HT1080 (cell line): ENCODE results near the gene GPN2. TPM values are rescaled to one million over a fixed set of nuclear protein-coding genes. Genes with fewer than 3 reads are reported as not detected.
"Not testable (repeated sequence)": the region's sequence is repeated elsewhere in the genome, so short reads cannot be mapped to it uniquely, and the experiment has no call there.

ENCODE experiments used
- DNase-seq: peaks from one replicate; pipeline ENCODE4 v3.0.0-alpha.2; 2015; ENCODE audit warnings: low read depth
- total RNA-seq: library from RNA; depleted of rRNA; stranded (reverse); fragments of >200 nt; shearing (Covaris generic); gene quantifications from 2 replicates; pipeline ENCODE4 v1.2.3, GENCODE V29; 2014

The GPN2 gene
- total RNA-seq, 1 experiment from 2014 or later: 33.6 TPM

DNA sequence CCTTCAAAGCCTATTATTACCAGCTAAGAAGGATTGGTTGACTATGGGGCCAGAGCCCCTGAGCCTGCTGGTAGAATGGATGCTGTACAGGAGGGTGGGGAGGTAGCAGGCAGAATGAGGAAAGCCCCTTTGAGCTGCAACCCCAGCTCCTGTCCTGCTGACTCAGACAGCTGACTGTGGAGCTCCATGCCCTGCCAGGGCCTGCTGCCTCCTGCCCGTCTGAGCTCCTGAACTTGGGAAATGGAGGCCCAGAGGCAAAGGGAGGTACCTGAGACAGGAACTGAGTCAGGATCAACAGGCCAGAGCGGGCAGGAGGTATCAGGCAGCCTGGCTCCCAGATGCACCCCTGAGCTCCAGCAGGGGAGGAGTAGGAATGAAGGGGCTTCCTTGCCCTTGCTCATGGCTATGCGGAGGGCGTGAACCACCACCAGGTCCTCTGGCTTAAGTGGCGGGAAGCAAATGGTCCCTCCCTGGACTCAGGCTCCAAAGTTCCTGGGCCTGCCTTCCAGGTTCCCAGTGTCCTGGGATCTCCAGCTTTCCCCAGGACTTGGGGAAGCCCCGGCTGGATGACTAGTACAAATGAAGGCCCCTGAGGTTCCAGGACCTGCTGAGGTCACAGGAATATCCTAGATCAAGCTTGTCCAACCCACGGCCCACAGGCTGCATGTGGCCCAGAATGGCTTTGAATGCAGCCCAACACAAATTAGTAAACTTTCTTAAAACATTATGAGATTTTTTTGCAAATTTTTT is 31.0 kb downstream of the GPN2 start:
- DNase-seq: peak; percentile 26

DNA sequence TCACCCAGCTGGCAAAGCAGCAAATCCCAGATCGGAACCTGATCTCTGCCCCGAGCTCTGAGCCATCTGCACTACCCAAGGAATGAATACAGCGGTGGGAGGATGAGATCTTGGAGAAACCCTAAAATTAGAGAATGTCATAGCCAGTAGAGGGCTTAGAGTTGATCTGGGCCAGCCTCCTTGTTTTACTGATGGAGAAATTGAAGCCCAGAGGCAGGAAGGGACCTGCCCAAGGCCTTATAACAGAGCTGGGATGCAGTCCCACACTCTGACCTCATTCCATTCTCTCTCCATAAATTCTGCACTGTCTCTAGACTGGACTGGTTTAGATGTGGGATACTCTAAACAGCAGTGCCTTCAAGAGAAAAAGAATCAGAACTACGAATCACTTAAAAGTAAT is 31.9 kb downstream of the GPN2 start:
- DNase-seq: no peak

DNA sequence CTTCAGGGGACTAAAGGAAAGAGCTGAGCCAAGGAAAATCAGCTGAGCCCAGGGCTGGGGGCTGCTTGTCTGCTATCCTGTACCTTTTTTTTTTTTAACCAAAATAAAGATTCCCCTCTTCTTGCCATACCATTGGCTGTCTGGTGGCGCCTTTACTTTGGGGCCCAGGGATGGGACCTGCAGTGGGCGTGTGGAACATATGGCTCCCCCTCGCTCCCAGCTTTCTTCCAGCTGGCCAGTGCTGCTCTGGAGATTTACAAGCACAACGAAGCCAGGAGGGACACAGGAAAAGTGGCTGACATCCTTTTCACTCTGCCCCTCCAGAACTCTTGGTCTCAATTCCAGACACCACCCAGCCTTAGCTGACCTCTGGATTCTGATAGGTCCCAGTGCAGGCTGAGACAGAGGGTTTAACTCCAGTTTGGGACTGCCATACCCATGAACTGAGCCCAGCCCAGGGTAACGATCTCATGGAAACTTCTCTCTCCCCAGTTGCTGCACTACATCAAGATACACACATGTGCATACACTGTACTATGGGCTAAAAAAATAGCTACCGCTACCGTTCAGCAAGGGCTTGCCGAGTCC is 32.5 kb downstream of the GPN2 start:
- DNase-seq: no peak

DNA sequence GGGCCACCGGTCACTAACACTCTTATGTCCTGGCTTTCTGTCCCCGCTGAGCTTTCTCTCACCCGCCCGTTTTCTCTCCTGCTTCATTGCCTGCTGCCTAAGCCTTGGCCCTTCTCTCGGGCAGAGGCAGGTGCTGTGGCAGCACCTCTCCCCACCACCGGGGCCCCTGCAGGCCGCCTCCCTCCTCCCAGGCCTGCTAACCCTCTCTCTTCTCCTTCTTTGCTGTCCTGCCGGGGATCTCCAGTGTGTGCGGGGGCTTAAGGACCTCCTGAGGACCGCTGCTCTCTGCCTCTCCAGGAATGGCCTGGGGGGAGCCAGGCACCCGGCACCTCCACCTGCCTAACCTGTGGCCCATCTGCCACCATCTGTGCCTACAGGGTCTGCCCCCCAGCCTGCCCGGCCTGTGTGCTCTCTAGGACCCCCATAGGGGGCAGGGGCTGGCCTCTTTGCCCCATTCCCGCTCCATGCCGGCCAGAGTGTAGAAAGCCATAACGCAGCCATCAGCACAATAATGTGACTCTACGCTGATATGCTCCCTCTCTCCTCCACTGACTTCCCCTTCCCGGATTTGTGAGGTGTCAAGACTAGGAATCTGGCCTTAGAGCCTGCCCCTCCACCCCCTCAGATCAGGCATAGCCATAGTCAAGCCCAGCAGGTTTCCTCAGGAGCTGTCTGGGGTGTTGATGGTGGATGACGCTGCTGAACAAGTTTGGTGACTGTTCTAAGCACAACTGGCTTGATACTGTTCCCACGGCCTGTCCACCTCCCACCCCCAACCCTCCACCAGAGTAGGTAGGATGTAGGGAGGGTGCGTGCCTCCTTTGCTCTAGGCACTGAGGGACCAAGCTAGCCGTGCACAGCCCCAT is 33.2 kb downstream of the GPN2 start:
- DNase-seq: no peak

DNA sequence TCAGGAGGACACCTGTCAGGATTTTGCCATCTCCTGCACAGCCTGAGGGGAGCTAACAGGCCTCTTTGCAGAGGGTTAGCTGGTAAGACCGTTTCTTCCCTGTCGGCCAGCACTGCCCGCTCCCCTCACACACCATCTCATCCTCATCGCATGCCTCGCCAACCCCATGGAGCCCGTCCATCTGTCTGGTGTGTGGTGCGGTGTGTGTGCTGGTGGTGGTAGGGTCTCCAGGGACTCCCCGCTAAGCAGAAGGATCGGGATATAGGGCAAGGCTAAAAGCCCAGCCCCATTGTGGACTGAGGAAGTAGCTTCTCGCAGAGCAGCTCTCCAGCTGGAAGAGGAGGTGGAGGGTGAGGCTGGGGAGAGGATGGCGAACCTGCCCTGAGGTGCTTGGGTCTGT is 33.9 kb downstream of the GPN2 start:
- no peak for DNase-seq

DNA sequence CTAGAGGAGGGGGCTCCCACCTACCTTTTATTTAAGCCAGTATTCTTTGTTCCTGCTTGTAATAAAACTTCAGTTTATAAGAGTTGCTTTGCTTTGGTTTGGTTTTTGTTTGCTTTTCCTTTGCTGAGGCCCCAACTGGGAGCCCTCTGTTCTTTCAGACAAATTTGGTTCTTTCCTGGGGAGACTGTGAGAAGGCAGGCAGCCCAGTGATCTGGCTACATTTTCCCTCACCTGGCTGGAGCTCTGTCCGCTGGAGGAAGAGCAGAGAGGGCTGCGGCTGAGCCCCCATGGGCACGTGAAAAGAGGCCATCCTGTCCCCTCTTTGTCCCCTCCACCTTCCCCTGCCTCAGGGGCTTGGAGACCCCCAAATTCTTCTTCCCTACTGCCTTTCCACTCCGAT is 34.4 kb downstream of the GPN2 start:
- no peak for DNase-seq

DNA sequence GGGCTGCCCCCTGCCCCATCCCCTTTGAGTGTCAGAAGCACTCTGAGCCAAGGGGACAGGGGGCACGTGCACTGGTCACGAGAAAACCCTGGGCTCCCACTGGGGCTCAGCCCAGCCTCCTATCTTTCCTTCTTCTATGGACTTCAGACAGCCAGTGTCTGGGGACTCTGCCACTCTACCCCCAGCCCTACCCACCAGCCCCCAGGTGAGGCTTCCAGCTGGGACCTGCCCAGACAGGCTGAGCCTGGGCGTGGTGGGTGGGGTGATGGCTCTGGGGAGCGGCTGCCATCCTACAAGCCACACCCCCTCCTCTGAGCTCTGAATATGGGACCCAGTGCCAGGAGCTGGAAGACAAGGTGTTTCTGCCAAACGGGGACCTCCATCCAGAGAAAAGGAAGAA is 35.2 kb downstream of the GPN2 start:
- no peak for DNase-seq

DNA sequence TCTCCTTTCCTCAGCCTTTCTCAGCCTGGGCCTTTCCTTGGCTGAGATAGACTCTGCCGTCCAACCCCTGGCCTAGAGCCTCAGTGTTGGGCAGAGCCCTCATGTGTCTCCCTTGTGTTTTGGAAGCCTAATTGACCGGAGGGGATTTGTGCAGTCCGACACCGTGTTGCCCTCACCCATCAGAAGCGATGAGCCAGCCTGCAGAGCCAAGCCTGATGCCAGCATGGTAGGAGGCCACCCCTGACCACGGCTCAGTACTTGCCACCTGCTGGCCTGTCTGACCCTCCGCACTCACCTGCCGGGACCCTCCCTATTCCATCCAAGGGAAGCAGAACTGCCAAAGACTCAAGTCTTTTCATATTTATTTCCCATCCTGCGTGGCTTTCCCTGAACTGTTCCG is 36.5 kb downstream of the GPN2 start:
- no peak for DNase-seq

DNA sequence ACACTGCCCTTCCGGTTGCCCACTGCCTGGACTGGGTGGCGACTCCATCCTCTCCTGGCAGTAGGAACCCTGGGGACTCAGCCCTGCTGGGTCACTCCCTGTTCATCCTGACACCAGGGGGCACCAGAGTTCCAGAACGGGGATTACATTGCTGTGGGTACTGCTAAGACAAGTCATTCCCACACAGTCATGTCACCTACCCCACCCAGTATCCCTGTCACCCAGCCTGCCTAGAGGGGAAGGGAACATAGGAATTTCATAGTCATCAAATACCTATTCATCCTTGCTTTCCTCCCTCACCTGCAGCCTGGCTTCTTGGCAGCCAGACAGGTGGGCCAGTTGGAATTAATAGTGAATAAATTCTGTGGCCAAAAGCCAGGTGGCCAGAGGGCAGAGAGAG is 36.9 kb downstream of the GPN2 start:
- peak; percentile 84 for DNase-seq

DNA sequence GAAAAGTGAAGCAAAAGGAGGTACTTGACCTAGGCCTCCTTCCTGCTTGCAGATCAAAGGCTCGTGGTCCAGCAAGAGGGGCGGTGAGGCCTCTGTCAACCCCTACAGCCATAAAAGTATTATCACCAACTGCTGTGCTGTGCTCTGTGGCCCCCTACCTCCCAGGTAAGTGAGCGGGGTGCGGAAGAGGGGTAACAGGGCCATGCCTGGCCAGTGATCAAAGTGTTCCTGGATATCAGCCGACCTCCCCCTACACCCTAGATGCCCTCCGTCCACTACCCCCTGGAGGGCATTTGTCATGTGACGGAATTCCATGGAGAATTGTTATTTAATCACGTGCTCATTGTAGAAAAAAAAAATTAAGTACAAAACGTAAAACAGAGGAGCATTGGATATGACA is 37.4 kb downstream of the GPN2 start:
- DNase-seq: no peak

DNA sequence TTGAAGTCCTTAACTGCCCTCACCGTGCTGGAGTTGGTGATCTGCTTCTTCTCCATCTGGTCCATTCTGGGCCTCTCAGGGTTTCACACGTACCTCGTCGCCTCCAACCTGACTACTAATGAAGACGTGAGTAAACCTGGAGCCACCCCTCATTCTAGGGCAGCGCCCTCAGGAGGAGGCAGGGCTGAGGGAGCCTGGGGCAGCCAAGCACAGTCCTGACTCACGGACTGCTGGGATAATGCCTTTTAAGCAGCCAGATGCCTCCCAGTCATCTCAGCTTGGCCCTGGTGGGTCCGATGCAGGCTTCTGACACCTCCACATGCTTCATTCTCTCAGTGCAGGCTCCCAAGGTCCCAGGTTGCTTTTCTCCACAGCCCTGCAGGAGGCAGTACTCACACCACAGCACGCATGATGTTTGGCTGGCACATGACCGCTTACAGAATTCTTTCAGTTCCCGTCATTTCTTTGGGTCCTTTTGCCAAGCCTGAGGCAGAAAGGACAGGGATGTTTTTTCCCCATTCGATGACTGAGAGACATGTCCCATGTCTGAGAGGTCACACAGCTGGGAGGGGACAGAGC is 38.9 kb downstream of the GPN2 start:
- no peak for DNase-seq

DNA sequence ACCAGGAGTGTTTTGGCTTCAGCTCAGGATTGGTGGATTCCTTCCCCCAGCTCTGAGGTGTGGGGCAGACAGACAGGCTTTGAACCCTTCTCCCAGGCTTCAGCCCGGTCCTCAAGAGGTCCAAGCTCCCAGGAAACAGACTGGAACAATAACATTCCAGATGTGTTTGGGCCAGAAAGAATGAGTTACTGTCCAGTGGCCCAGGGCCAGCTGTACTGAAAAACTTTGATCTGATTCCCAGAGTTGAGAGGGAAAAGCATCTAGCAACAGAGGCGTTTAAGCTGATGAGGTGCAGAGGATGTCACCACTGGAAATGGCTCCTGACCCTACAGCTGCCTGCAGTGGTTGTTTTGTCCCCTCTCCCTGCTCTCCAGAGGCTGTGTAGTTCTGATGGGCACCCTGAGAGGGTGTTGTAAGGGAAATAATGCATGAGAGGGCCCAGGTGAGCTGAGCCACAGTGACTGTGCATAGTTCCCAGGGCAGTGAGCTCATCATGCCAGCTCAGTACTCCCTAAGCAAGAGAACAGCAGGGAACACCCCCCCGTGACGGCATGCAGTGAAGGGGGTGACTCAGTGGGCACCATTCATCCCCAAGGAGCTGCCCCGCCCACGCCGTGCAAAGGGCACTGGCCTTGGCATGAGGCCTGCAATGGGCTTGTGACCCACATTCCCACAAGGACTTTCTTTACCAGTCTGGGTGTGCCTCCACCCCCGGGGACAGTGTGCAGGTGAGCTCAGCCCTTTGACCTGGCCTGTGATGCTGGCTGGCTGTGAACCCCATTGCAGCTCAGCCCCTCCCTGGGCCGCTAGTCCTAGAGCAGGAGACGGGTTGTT is 40.9 kb downstream of the GPN2 start:
- peak; percentile 97 for DNase-seq

DNA sequence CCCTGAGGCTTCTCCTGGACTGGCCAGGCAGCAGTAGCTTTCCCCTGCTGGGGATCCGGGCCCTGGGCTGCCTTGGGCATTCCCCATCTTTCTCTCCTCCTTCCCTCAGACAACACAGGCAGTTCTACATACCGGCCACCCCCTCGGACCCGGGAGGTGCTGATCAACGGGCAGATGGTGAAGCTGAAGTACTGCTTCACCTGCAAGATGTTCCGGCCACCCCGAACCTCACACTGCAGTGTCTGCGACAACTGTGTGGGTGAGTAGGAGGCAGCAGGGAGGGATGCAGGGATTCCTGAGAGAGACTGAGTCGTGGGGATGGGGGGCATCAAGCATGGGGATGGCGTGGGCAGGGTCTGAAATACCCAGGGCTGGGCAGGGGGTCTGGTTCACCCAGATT is 41.6 kb downstream of the GPN2 start:
- no peak for DNase-seq

DNA sequence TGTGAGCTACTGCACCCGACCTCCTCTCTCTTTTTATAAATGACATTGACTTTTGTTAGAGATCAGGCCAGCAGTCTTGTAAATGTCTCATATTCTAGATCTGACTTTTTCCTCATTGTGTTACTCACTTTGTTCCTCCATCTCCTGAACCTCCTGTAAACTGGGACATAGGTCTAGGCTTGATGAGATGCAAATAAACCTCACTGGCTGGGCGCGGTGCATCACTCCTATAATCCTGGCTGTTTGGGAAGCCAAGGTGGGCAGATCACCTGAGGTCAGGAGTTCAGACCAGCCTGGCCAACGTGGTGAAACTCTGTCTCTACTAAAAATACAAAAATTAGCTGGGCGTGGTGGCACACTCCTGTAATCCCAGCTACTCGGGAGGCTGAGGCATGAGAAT is 42.3 kb downstream of the GPN2 start:
- not testable (repeated sequence) for DNase-seq

DNA sequence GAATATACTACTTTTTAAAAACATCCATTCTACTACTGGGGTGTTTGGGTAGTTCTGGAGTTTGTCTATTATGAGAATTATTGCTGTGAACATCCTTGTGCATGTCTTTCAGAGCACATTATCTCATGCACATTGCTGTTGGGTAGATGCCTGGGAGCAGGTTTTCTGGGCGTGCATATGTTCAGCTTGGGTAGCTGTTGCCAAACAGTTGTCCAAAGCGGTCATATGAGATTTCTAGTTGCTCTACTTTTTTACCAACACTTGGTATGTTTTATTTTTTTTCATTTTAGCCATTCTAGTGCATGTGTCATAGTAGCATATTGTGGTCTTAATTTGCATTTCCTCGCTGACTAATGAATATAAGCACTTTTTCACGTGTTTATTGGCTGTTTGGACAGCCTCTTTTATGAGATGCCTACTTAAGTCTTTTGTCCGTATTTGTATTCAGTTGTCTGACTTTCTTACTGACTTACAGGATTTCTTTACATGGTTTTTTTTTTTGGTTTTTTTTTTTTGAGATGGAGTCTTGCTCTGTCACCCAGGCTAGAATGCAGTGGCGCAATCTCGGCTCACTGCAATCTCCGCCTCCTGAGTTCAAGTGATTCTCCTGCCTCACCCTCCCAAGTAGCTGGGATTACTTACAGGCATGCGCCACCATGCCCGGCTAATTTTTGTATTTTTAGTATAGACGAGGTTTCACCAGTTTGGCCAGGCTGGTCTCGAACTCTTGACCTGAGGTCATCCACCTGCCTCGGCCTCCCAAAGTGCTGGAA is 45.5 kb downstream of the GPN2 start:
- DNase-seq: no peak

DNA sequence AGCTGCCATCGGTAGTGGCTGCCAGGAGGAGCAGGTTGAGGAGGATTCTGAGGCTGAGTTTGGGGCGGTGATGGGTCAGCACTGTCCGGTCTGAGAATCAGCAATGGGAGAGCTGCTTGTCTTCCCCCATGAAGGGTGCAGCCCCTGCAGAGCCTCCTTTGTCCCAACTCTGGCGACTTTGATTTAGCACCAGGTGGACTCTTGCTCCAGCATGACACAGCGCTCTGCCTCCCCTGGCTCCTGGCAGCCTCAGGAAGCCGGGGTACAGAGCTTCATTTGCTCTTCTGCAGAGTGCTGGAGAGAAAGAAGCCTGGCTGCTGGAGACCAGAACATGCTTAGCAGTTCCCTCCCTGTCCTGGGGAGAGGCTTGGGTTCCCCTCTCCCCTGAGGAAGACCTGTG is 50.3 kb downstream of the GPN2 start:
- DNase-seq: no peak

DNA sequence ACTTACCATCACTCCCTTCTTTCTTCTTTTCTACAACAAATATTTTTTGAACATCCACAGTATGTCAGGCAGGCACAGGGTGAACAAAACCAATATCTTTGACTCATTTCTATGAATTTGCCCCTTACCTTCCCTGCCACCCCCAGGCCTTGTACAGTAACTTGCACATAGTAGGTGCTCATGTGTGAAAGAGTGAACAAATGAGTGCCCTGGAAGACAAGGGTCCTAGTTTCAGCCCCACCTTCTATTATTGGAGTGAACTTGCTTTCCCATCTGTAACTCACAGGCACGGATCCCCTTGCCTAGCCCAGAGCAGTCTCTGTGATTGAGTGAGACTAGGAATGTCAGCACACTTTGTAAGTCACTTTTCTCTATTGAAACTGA is 50.8 kb downstream of the GPN2 start:
- DNase-seq: no peak

DNA sequence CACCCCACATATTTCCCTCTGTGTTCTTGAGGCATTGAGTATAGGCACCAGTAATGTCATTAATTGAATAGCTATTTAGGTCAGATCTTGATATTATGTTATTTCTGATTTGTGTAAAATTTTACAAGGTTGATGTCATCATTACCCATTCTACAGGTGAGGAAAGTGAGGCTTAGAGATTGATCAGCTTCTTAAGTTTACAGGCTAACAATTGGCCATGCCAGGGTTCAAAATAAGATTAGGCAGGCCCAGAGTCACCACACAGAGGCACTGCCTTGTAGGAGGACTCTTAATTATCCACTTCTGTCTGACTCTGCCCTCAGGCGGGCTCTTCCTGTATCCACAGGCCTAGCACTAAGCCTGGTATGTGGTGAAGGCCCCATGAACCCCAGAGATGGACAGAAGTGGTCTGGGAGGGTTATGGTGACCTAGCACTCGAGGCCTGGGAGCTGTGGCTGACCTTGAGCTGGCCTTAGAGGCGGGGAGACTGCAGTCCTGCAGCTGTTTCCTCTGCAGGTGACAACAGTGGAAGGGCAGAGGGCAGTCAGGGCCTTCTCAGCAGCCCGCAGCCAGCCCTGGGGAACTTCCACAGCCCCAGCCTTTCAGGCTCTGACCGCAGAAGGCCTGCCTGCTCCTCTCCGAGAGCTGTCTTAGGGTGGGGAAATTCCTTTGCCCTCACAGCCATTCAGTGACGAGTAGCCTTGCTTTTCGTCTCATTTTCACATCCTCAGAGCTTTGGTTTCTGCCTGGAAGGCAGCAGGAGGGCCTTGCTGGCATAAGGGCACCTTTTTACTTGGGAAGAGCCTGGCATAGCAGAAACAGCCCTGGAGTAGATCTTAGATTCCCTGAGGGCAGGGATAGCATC is 51.4 kb downstream of the GPN2 start:
- DNase-seq: no peak

DNA sequence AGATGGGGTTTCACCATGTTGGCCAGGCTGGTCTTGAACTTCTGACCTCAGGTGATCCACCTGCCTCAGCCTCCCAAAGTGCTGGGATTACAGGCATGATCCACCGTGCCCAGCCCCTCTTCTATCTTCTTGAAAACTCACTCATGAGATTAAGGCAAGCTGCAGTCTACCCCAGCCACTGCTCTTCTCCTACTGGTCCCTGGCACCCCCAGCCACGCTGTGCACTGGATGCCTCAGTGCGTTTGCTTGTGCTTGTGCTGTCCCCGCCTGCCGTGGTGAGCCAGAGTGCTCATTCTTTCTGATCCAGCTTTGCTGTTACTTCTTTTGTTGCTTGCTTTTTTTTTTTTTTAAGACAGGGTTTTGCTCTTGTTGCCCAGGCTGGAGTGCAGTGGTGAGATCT is 52.4 kb downstream of the GPN2 start:
- DNase-seq: not testable (repeated sequence)
